Activated CD8-positive, alpha-beta memory T cell treated with anti-CD3 and anti-CD28 coated beads, Interleukin-2, amount 50 U/mL, for 1 hour (primary cell): Measurements from ENCODE around the gene TRIM62.
A peak's percentile ranks its signal among the peaks of the same experiment; 100 is the strongest.

Source experiments
- DNase-seq: peaks from one replicate; pipeline ENCODE4 v3.0.0-alpha.2; 2020; ENCODE audit errors: extremely low read depth

The TRIM62 gene

GRCh38 chr1:33181921-33182341 is at the start of gene TRIM62:
TRIM62 (minus strand) TSS chr1:33182043; CDS start chr1:33181432, 611 bp downstream.
- DNase-seq: peak; percentile 19

GRCh38 chr1:33231166-33231565 is 49.3 kb upstream of the TRIM62 start:
- DNase-seq: no peak

- DNase-seq: no peak
Measured at GRCh38 chr1:33228935-33229487, 47.2 kb upstream of the TRIM62 start.

GRCh38 chr1:33225586-33225985 is 43.7 kb upstream of the TRIM62 start:
- no peak for DNase-seq

- no peak for DNase-seq
Measured at GRCh38 chr1:33224166-33224707, 42.4 kb upstream of the TRIM62 start.

- DNase-seq: no peak
Measured at GRCh38 chr1:33222381-33222780, 40.5 kb upstream of the TRIM62 start.

- no peak for DNase-seq
Measured at GRCh38 chr1:33221385-33221758, 39.5 kb upstream of the TRIM62 start.

GRCh38 chr1:33220676-33221384 is 39.0 kb upstream of the TRIM62 start:
- DNase-seq: no peak

GRCh38 chr1:33219886-33220661 is 38.2 kb upstream of the TRIM62 start:
- no peak for DNase-seq

GRCh38 chr1:33211972-33212371 is 30.1 kb upstream of the TRIM62 start:
- no peak for DNase-seq

GRCh38 chr1:33206340-33206739 is 24.5 kb upstream of the TRIM62 start:
- DNase-seq: no peak

GRCh38 chr1:33195556-33195955 is 13.7 kb upstream of the TRIM62 start:
- DNase-seq: no peak

GRCh38 chr1:33191731-33192275 is 10.0 kb upstream of the TRIM62 start:
- no peak for DNase-seq

- DNase-seq: no peak
Measured at GRCh38 chr1:33190701-33191100, 8.9 kb upstream of the TRIM62 start.

GRCh38 chr1:33188572-33189275 is 6.9 kb upstream of the TRIM62 start:
- no peak for DNase-seq

- DNase-seq: no peak
Measured at GRCh38 chr1:33186936-33187335, 5.1 kb upstream of the TRIM62 start.

GRCh38 chr1:33185541-33185940 is 3.7 kb upstream of the TRIM62 start:
- no peak for DNase-seq

GRCh38 chr1:33183306-33183705 is 1.5 kb upstream of the TRIM62 start:
- no peak for DNase-seq

- no peak for DNase-seq
Measured at GRCh38 chr1:33182896-33183295, 1.1 kb upstream of the TRIM62 start.

- no peak for DNase-seq
Measured at GRCh38 chr1:33182401-33182841, 578 bp upstream of the TRIM62 start.
